GM12872 (cell line): ENCODE measurements around the gene ARHGAP10.
A peak's percentile ranks its signal among the peaks of the same experiment; 100 is the strongest.

Experiments
- CTCF ChIP-seq: IDR thresholded peaks from 3 replicates; pipeline ENCODE4 v1.5.1; 2011; ENCODE audit warnings: low read depth, mild to moderate bottlenecking, low read length, moderate library complexity; ENCODE audit not compliant: insufficient read depth

ARHGAP10 gene

GRCh38 chr4:147865926-147866325, 134.0 kb downstream of the ARHGAP10 start:
- no peak for TF ChIP-seq CTCF

- peak; percentile 96 for TF ChIP-seq CTCF
These were observed 134.8 kb downstream of the ARHGAP10 start for GRCh38 chr4:147866532-147867271.

- no peak for TF ChIP-seq CTCF
These were observed 142.2 kb downstream of the ARHGAP10 start for GRCh38 chr4:147874109-147874508.

GRCh38 chr4:147877308-147877771, 145.5 kb downstream of the ARHGAP10 start:
- no peak for TF ChIP-seq CTCF

GRCh38 chr4:147879676-147880075, 147.8 kb downstream of the ARHGAP10 start:
- no peak for TF ChIP-seq CTCF

- no peak for TF ChIP-seq CTCF
These were observed 148.6 kb downstream of the ARHGAP10 start for GRCh38 chr4:147880511-147880910.

GRCh38 chr4:147884536-147884935, 152.6 kb downstream of the ARHGAP10 start:
- TF ChIP-seq CTCF, result no peak
